ENCODE measurements around the gene BTN2A1.

Gene BTN2A1

DNA sequence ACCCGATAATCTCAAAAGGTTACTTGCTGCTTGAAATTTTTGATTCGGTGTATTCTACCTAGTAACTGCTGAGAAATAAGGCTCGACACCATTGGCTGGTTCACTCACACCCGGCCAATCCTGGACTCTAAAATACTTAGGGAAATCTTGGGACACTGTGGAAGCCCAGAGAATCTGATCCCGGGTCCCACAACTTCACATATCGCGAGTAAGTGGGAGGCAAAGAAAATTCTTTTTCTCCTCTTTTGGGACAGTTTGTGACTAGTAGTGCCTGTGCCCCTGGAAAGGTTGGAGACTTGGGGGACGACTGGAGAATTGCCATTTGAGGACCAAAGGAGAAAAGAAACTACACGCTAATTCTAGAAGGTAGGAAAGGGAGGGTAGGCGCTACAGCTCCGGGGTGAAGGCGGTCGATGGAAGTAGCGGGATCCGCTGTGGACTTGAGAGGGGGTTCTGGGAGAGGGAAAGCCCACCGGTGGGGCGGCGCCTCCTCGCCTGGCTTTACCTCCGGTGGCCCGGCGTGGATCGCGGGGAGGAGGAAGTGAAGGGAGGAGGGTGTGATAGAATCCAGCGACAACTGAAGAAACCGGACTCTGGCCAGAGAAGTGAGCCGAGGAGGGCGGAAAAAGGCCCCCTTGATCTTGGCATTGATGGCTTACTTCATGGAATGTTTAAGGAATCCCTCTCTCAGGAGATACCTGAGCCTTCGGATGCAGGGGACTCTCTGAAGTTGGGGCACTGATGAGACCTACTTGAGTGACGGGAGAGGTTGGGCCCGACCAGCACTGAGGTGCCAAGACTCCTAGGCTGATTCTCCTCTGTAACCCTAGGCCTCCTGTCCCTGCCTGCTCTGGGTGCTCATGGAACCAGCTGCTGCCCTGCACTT lies 36.3 kb upstream of the BTN2A1 start:
- H2BK120ac ChIP-seq (ENCODE audit: insufficient read depth, low read length, poor library complexity) = peak overlapping the region; percentile 75
- H3K18ac ChIP-seq (ENCODE audit: low read length) = peak overlapping the region; percentile 82
- no peaks in the 10 kb centered on the region for H3K27me3 ChIP-seq (ENCODE audit: insufficient read depth, low read length)
- no peak overlapping the region for H3K27ac ChIP-seq (ENCODE audit: low read depth, low read length)
- H3K4me3 ChIP-seq (ENCODE audit: low read depth, low read length) = peak overlapping the region; percentile 75
- H2BK12ac ChIP-seq (ENCODE audit: low read length) = peak overlapping the region; percentile 24
- peak overlapping the region; percentile 83 for H3K9ac ChIP-seq (ENCODE audit: low read length)
- H4K12ac ChIP-seq (ENCODE audit: low read depth, low read length) = peak overlapping the region; percentile 83
- H3K4me2 ChIP-seq (ENCODE audit: low read length) = peak overlapping the region; percentile 83
- peak overlapping the region; percentile 75 for H3K14ac ChIP-seq (ENCODE audit: low read length)
- H3K36me3 ChIP-seq (ENCODE audit: control insufficient read depth in 1 of 2, insufficient read depth in 2 of 2, low read length in 2 of 2) = peaks cover 0 to 2% of the 10 kb centered on the region in 2 experiments
- H4K8ac ChIP-seq (ENCODE audit: low read depth, low read length) = peak overlapping the region; percentile 84
- H3K23ac ChIP-seq (ENCODE audit: low read length) = no peak overlapping the region
- peaks cover 3% of the 10 kb centered on the region for H3K9me3 ChIP-seq (ENCODE audit: insufficient read depth, low read depth, low read length)
- H3K79me2 ChIP-seq (ENCODE audit: control insufficient read depth, insufficient read depth, low read length, poor library complexity) = peaks cover 2% of the 10 kb centered on the region
- H3K4ac ChIP-seq (ENCODE audit: low read depth, low read length) = no peak overlapping the region
- H3K79me1 ChIP-seq (ENCODE audit: low read length) = peaks cover 2% of the 10 kb centered on the region
- H2AK5ac ChIP-seq (ENCODE audit: low read length) = no peak overlapping the region
- no peak overlapping the region for H2BK5ac ChIP-seq (ENCODE audit: low read depth, low read length, poor library complexity)
- peak overlapping the region; percentile 56 for H2AFZ ChIP-seq (ENCODE audit: insufficient read depth, low read length, poor library complexity)
- peaks cover 0 to 3% of the 10 kb centered on the region in 2 experiments for H3K4me1 ChIP-seq (ENCODE audit: control insufficient read depth in 1 of 2, insufficient read depth in 2 of 2, low read length in 2 of 2)
- no CpG with 5 or more reads among the region's 31 CpGs for WGBS (ENCODE audit: extremely low coverage, insufficient coverage, insufficient read length)
- H4K91ac ChIP-seq (ENCODE audit: low read depth, low read length) = peak overlapping the region; percentile 43
- DNase-seq = peak; percentile 50 to 80

DNA sequence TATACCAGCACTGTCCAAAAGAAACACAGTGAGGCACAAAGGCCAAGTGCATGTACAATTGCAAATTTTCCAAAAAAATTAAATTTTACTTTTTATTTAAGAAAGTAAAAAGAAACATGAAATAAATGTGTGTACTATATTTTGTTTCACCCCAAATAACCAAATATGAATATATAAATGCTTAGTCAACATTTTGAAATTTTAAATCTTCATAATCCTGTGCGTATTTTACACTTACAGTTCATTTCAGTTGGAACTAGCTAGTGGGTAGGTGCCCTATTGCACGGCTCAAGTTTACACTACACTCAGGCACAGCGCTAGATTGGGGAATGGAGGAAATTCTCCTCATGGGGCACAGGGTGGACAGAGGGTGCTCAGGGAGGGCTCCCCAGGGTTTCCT lies 35.4 kb upstream of the BTN2A1 start:
- no peak for DNase-seq
- H3K9me3 ChIP-seq (ENCODE audit: insufficient read depth, low read depth, low read length) = peaks cover 3% of the 10 kb centered on the region
- H2BK12ac ChIP-seq (ENCODE audit: low read length) = no peak overlapping the region
- no peak overlapping the region for H4K8ac ChIP-seq (ENCODE audit: low read depth, low read length)
- H3K14ac ChIP-seq (ENCODE audit: low read length) = no peak overlapping the region
- no peak overlapping the region for H2BK5ac ChIP-seq (ENCODE audit: low read depth, low read length, poor library complexity)
- H3K4ac ChIP-seq (ENCODE audit: low read depth, low read length) = no peak overlapping the region
- no peak overlapping the region for H2AFZ ChIP-seq (ENCODE audit: insufficient read depth, low read length, poor library complexity)
- no peak overlapping the region for H3K9ac ChIP-seq (ENCODE audit: low read length)
- H3K4me3 ChIP-seq (ENCODE audit: low read depth, low read length) = no peak overlapping the region
- H3K27me3 ChIP-seq (ENCODE audit: insufficient read depth, low read length) = no peaks in the 10 kb centered on the region
- no peak overlapping the region for H2AK5ac ChIP-seq (ENCODE audit: low read length)
- peaks cover 2% of the 10 kb centered on the region for H3K79me1 ChIP-seq (ENCODE audit: low read length)
- no peak overlapping the region for H3K27ac ChIP-seq (ENCODE audit: low read depth, low read length)
- H3K4me1 ChIP-seq (ENCODE audit: control insufficient read depth in 1 of 2, insufficient read depth in 2 of 2, low read length in 2 of 2) = peaks cover 0 to 3% of the 10 kb centered on the region in 2 experiments
- no peak overlapping the region for H2BK120ac ChIP-seq (ENCODE audit: insufficient read depth, low read length, poor library complexity)
- H4K91ac ChIP-seq (ENCODE audit: low read depth, low read length) = no peak overlapping the region
- H3K79me2 ChIP-seq (ENCODE audit: control insufficient read depth, insufficient read depth, low read length, poor library complexity) = peaks cover 2% of the 10 kb centered on the region
- WGBS (ENCODE audit: extremely low coverage, insufficient coverage, insufficient read length) = no CpG with 5 or more reads among the region's 3 CpGs
- H3K4me2 ChIP-seq (ENCODE audit: low read length) = peak overlapping the region; percentile 28
- no peak overlapping the region for H3K18ac ChIP-seq (ENCODE audit: low read length)
- H3K23ac ChIP-seq (ENCODE audit: low read length) = no peak overlapping the region
- no peak overlapping the region for H4K12ac ChIP-seq (ENCODE audit: low read depth, low read length)
- H3K36me3 ChIP-seq (ENCODE audit: control insufficient read depth in 1 of 2, insufficient read depth in 2 of 2, low read length in 2 of 2) = peaks cover 0 to 2% of the 10 kb centered on the region in 2 experiments

DNA sequence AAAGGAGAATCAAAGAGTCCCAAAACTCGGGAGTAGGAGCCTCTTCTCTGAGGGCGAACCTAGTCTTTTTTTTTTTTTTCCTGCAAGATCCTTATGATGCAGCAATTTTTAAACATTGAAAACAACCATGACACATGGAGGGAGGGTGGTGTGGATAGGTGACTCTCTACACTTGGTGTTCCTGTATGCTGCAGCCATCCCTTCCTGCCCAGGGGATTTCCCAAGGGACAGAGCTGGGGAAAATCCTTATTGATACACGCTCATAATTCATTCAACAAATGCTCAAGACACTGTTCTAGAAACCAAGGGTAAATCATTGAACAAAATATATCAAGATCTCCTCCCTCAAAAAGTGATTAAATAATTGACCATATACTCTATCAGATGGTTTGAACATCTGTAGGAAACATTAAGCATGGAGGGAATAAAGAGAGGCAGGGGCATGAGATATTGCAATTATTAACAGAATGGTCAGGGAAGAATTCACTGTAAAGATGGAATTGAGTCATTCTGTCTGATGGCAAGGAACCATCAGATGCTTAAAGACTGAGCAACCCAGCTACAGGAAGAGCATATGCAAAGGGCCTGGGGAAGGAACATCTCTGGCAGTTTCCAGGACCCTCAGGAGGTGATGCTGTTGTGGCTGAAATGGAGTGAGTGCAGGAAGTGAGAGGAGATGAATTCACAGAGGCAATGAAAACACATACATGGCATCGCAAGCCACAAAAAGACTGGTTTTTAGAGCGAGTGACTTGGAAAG lies 30.9 kb upstream of the BTN2A1 start:
- H4K12ac ChIP-seq (ENCODE audit: low read depth, low read length) = no peak overlapping the region
- H3K79me2 ChIP-seq (ENCODE audit: control insufficient read depth, insufficient read depth, low read length, poor library complexity) = no peaks in the 10 kb centered on the region
- no peak overlapping the region for H2BK5ac ChIP-seq (ENCODE audit: low read depth, low read length, poor library complexity)
- no peak for DNase-seq
- no peak overlapping the region for H3K23ac ChIP-seq (ENCODE audit: low read length)
- H3K4me2 ChIP-seq (ENCODE audit: low read length) = no peak overlapping the region
- no peak overlapping the region for H2AFZ ChIP-seq (ENCODE audit: insufficient read depth, low read length, poor library complexity)
- no peak overlapping the region for H3K14ac ChIP-seq (ENCODE audit: low read length)
- no peak overlapping the region for H3K27ac ChIP-seq (ENCODE audit: low read depth, low read length)
- H3K79me1 ChIP-seq (ENCODE audit: low read length) = no peaks in the 10 kb centered on the region
- WGBS (ENCODE audit: extremely low coverage, insufficient coverage, insufficient read length) = no CpG with 5 or more reads among the region's 5 CpGs
- H3K4ac ChIP-seq (ENCODE audit: low read depth, low read length) = no peak overlapping the region
- no peak overlapping the region for H3K18ac ChIP-seq (ENCODE audit: low read length)
- H2AK5ac ChIP-seq (ENCODE audit: low read length) = no peak overlapping the region
- no peak overlapping the region for H4K8ac ChIP-seq (ENCODE audit: low read depth, low read length)
- no peak overlapping the region for H3K9ac ChIP-seq (ENCODE audit: low read length)
- no peaks in the 10 kb centered on the region for H3K4me1 ChIP-seq (ENCODE audit: control insufficient read depth in 1 of 2, insufficient read depth in 2 of 2, low read length in 2 of 2)
- no peak overlapping the region for H3K4me3 ChIP-seq (ENCODE audit: low read depth, low read length)
- no peaks in the 10 kb centered on the region for H3K27me3 ChIP-seq (ENCODE audit: insufficient read depth, low read length)
- no peak overlapping the region for H2BK12ac ChIP-seq (ENCODE audit: low read length)
- H3K36me3 ChIP-seq (ENCODE audit: control insufficient read depth in 1 of 2, insufficient read depth in 2 of 2, low read length in 2 of 2) = peaks cover 0 to 5% of the 10 kb centered on the region in 2 experiments
- H2BK120ac ChIP-seq (ENCODE audit: insufficient read depth, low read length, poor library complexity) = no peak overlapping the region
- peaks cover 7% of the 10 kb centered on the region for H3K9me3 ChIP-seq (ENCODE audit: insufficient read depth, low read depth, low read length)
- H4K91ac ChIP-seq (ENCODE audit: low read depth, low read length) = no peak overlapping the region

DNA sequence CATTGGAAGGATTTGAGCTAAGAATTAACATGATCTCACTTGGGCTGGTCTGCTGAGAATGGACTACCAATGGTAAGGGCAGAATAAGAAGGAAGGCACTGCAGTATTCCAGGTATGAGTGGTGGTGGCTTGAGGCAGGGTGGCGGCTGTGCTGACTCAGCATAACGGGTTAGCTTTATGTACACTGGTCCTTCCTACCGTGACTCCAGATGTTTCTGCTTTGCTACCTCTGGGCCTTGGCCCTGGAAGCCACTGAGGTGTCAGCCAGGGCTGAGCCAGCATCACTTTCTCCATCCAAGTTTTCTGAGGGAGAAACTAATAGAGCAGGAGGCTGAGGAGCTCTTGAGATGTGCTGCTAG lies 30.3 kb upstream of the BTN2A1 start:
- Histone ChIP-seq H2BK120ac (ENCODE audit: insufficient read depth, low read length, poor library complexity) (no peak overlapping the region), H3K4me1 (ENCODE audit: control insufficient read depth in 1 of 2, insufficient read depth in 2 of 2, low read length in 2 of 2) (no peaks in the 10 kb centered on the region), H3K4ac (ENCODE audit: low read depth, low read length) (no peak overlapping the region), H2BK12ac (ENCODE audit: low read length) (no peak overlapping the region), H4K12ac (ENCODE audit: low read depth, low read length) (no peak overlapping the region), H3K27ac (ENCODE audit: low read depth, low read length) (no peak overlapping the region), H2BK5ac (ENCODE audit: low read depth, low read length, poor library complexity) (no peak overlapping the region), H3K9me3 (ENCODE audit: insufficient read depth, low read depth, low read length) (peaks cover 7% of the 10 kb centered on the region), H3K23ac (ENCODE audit: low read length) (no peak overlapping the region), H3K9ac (ENCODE audit: low read length) (no peak overlapping the region), H3K36me3 (ENCODE audit: control insufficient read depth in 1 of 2, insufficient read depth in 2 of 2, low read length in 2 of 2) (peaks cover 0 to 5% of the 10 kb centered on the region in 2 experiments), H3K4me3 (ENCODE audit: low read depth, low read length) (no peak overlapping the region), H3K4me2 (ENCODE audit: low read length) (no peak overlapping the region), H4K91ac (ENCODE audit: low read depth, low read length) (no peak overlapping the region), H4K8ac (ENCODE audit: low read depth, low read length) (no peak overlapping the region), H3K14ac (ENCODE audit: low read length) (no peak overlapping the region), H3K79me1 (ENCODE audit: low read length) (no peaks in the 10 kb centered on the region), H3K18ac (ENCODE audit: low read length) (no peak overlapping the region), H2AFZ (ENCODE audit: insufficient read depth, low read length, poor library complexity) (no peak overlapping the region), H3K79me2 (ENCODE audit: control insufficient read depth, insufficient read depth, low read length, poor library complexity) (no peaks in the 10 kb centered on the region), H2AK5ac (ENCODE audit: low read length) (no peak overlapping the region), H3K27me3 (ENCODE audit: insufficient read depth, low read length) (no peaks in the 10 kb centered on the region)
- no CpG with 5 or more reads among the region's 3 CpGs for WGBS (ENCODE audit: extremely low coverage, insufficient coverage, insufficient read length)
- DNase-seq = no peak
